ENCODE measurements around the gene TSPEAR. TPM values are rescaled to one million over a fixed set of nuclear protein-coding genes. Genes with fewer than 3 reads are reported as not detected.

TSPEAR gene
- total and polyA plus RNA-seq, 2 of the 13 experiments (the other 11 are each of a cell fraction or from before 2014, with no cell fraction given): 0.07 to 0.32 TPM

- no TSS peak for BruUV-seq (replicated peaks)
These were observed 26.9 kb downstream of the TSPEAR start for GRCh38 chr21:44684483-44684882.

More at GRCh38 chr21:44684483-44684882, 26.9 kb downstream of the TSPEAR start:
- H3K79me2 ChIP-seq (ENCODE audit: insufficient read depth, low read length): no peaks in the 10 kb centered on the region
- TF ChIP-seq ZNF720 (CRISPR knock-in tag; IDR thresholded peaks at IDR 0.05) (no peak), ZNF124 (CRISPR knock-in tag; IDR thresholded peaks at IDR 0.05) (no peak), ZNF180 (CRISPR knock-in tag; IDR thresholded peaks at IDR 0.05; ENCODE audit: borderline replicate concordance, low read depth) (no peak), TSC22D2 (CRISPR knock-in tag; IDR thresholded peaks at IDR 0.05; ENCODE audit: borderline replicate concordance) (no peak), HINFP (CRISPR knock-in tag; IDR thresholded peaks at IDR 0.05; ENCODE audit: low read depth) (no peak), ZNF75D (CRISPR knock-in tag; IDR thresholded peaks at IDR 0.05; ENCODE audit: borderline replicate concordance) (no peak), DBP (CRISPR knock-in tag; IDR thresholded peaks at IDR 0.05; ENCODE audit: not compliant biosample characterization) (no peak), ZNF609 (CRISPR knock-in tag; IDR thresholded peaks at IDR 0.05; ENCODE audit: borderline replicate concordance) (no peak), ZSCAN22 (CRISPR knock-in tag; IDR thresholded peaks at IDR 0.05) (no peak), NFE2L2 (IDR thresholded peaks at IDR 0.05; ENCODE audit: low read length) (no peak), ZFX (CRISPR knock-in tag; IDR thresholded peaks at IDR 0.05; ENCODE audit: low read depth) (no peak), ASH2L (IDR thresholded peaks at IDR 0.05; ENCODE audit: insufficient read length, low read depth, low read length) (no peak), ZNF354B (CRISPR knock-in tag; IDR thresholded peaks at IDR 0.05) (no peak)
- no peak overlapping the region for H3K4me3 ChIP-seq (replicated peaks in 1 of 3; ENCODE audit: insufficient read depth in 1 of 3, low read depth in 2 of 3, low read length in 3 of 3)
- ChIA-PET POLR2A (no interaction called here), CTCF (ENCODE audit: low intra/inter-chr PET ratio, low total read pairs) (no interaction called here)
- peaks cover 1 to 32% of the 10 kb centered on the region in 2 experiments; a peak in 4 of 5 replicates for H3K27me3 ChIP-seq (ENCODE audit: control insufficient read depth in 1 of 2, insufficient read depth in 2 of 2, low read length in 2 of 2)
- H4K20me1 ChIP-seq (ENCODE audit: insufficient read depth, low read length): no peaks in the 10 kb centered on the region
- no peak for DNase-seq (ENCODE audit: low spot score)
- no peak overlapping the region for H2AFZ ChIP-seq (ENCODE audit: low read length)
- H3K36me3 ChIP-seq (replicated peaks in 1 of 2; ENCODE audit: control insufficient read depth in 1 of 2, insufficient read depth in 2 of 2, low read length in 2 of 2): no peaks in the 10 kb centered on the region
- no peaks in the 10 kb centered on the region for H3K4me1 ChIP-seq (ENCODE audit: insufficient read depth, low read length)
- no peak overlapping the region for H3K4me2 ChIP-seq (ENCODE audit: low read depth, low read length)
- ATAC-seq: no peak
- 25% methylated on average over 6 of the region's 6 CpGs for WGBS (ENCODE audit: low lambda C conversion rate)
- intact Hi-C loops (cut with micrococcal nuclease; ENCODE audit: unreplicated experiment): no loop called here
- FAIRE-seq: no peak
- H3K9ac ChIP-seq (ENCODE audit: insufficient read depth, low read depth, low read length): no peak overlapping the region
- in situ Hi-C loops (cut with HindIII; ENCODE audit: extremely low pct_ligation_motif_present, low pct_unique_long_range_greater_than_20kb): no loop called here
- H3K27ac ChIP-seq (ENCODE audit: extremely low read length, insufficient read depth, low read length): no peak overlapping the region
- H3K9me3 ChIP-seq (ENCODE audit: low read length): no peaks in the 10 kb centered on the region
